ENCODE results near the gene MATN4. TPM values are rescaled to one million over a fixed set of nuclear protein-coding genes. Genes with fewer than 3 reads are reported as not detected.
A peak's percentile ranks its signal among the peaks of the same experiment; 100 is the strongest.

MATN4 gene
- total and polyA plus RNA-seq, 11 donors: not detected

DNA sequence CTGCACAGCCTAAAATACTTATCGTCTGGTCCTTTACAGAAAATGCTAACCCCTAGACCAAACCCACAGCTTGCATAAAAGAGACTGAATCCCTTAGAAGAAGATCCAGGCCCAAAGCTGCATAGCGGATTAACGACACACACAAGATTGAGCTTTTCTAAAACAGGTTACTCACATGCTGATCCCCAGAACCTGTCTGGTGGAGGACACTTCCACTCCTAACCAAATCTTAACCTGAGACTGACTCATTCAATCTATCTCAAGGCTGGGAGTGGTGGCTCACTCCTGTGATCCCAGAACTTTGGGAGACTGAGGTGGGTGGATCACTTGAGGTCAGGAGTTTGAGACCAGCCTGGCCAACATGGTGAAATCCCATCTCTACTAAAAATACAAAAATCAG, 50.9 kb downstream of the MATN4 start:
- no peaks in the 10 kb centered on the region for H3K36me3 ChIP-seq
- ATAC-seq: no peak
- TF ChIP-seq POLR2A (IDR thresholded peaks at IDR 0.05) (no peak), CTCF (IDR thresholded peaks at IDR 0.05) (no peak)

GRCh38 chr20:45254383-45255262, 53.5 kb downstream of the MATN4 start, which contains the start of gene SLPI:
Gene SLPI, minus strand, starts transcription at chr20:45254564. Its CDS starts 21 bp downstream, at chr20:45254543.
- TF ChIP-seq POLR2A (IDR thresholded peaks at IDR 0.05) (no peak), CTCF (IDR thresholded peaks at IDR 0.05) (no peak)
- DNase-seq (no peak), ATAC-seq (peak in 2 of 4 donors; percentile 42 to 72)
- Histone ChIP-seq H3K27ac (peak within 1 kb of the TSS in 1 of 12 donors; percentile 18), H3K4me3 (no peak within 1 kb of the TSS), H3K36me3 (no peaks in the 10 kb centered on the region), H3K4me1 (peaks cover 0 to 16% (median 0%) of the 10 kb centered on the region in 12 donors), H3K27me3 (peaks cover 0 to 19% (median 0%) of the 10 kb centered on the region in 9 donors), H3K9me3 (no peaks in the 10 kb centered on the region)
- WGBS, 4 donors: 48 to 60% (median 54%) methylated on average over 7 of the region's 7 CpGs
- intact Hi-C loops (cut with DNase I): loop anchor here in 1 of 10 donors (10.0 kb wide), 1 partner anchor 60 kb away; no protein-coding TSS in a partner anchor

More for the DNA sequence above, 50.9 kb downstream of the MATN4 start:
- Histone ChIP-seq H3K27ac (no peak overlapping the region), H3K27me3 (peaks cover 0 to 22% (median 0%) of the 10 kb centered on the region in 9 donors), H3K4me1 (peaks cover 0 to 16% (median 0%) of the 10 kb centered on the region in 12 donors), H3K4me3 (no peak overlapping the region), H3K9me3 (no peaks in the 10 kb centered on the region)
- no peak for DNase-seq
- intact Hi-C loops (cut with DNase I): loop anchor here in 1 of 10 donors (10.0 kb wide), 1 partner anchor 62 kb away; no protein-coding TSS in a partner anchor
- WGBS, 4 donors: 75 to 97% (median 87%) methylated on average over 3 of the region's 3 CpGs

- intact Hi-C loops (cut with DNase I): loop anchor here in 1 of 10 donors (10.0 kb wide), 1 partner anchor 58 kb away; no protein-coding TSS in a partner anchor
- no peak for ATAC-seq
- H3K4me1 ChIP-seq: peaks cover 0 to 16% (median 0%) of the 10 kb centered on the region in 12 donors
- no peak overlapping the region for H3K4me3 ChIP-seq
- WGBS, 4 donors: 87 to 94% (median 89%) methylated on average over 4 of the region's 4 CpGs
- no peak for DNase-seq
- peaks cover 0 to 20% (median 0%) of the 10 kb centered on the region in 9 donors for H3K27me3 ChIP-seq
- TF ChIP-seq POLR2A (IDR thresholded peaks at IDR 0.05): no peak
- no peak for TF ChIP-seq CTCF (IDR thresholded peaks at IDR 0.05)
- H3K9me3 ChIP-seq: no peaks in the 10 kb centered on the region
- H3K27ac ChIP-seq: no peak overlapping the region
- H3K36me3 ChIP-seq: no peaks in the 10 kb centered on the region
Measured at GRCh38 chr20:45253261-45253660, 54.8 kb downstream of the MATN4 start.
